Keratinocyte (primary cell): Measurements from ENCODE around the gene TACC2.

Source experiments
- CTCF ChIP-seq, 3 experiments: IDR thresholded peaks in 1 of 3; conservative IDR thresholded peaks in 1 of 3; optimal IDR thresholded peaks in 1 of 3; 2 replicates in 2 of 3; 3 replicates in 1 of 3; pipeline versions ENCODE3 to v1.5.1; 2011; ENCODE audit warnings: low read length in 3 of 3, mild to moderate bottlenecking in 3 of 3, moderate library complexity in 2 of 3, control low read depth in 1 of 3, inconsistent platforms in 1 of 3; ENCODE audit not compliant: insufficient read depth in 2 of 3; ENCODE audit errors: extremely low read depth in 1 of 3
- EZH2 ChIP-seq: IDR thresholded peaks from one replicate; pipeline ENCODE4 v1.6.1; 2012; ENCODE audit warnings: inconsistent platforms, mild to moderate bottlenecking, low read length, moderate library complexity

GRCh38 chr10:122295451-122295809 lies 306.5 kb downstream of the TACC2 start:
- TF ChIP-seq CTCF (optimal IDR thresholded peaks at IDR 0.05 in 1 of 3, IDR thresholded peaks at IDR 0.05 in 1 of 3, conservative IDR thresholded peaks at IDR 0.05 in 1 of 3; ENCODE audit: extremely low read depth in 1 of 3, insufficient read depth in 2 of 3, low read length in 3 of 3) (no peak), EZH2 (no peak)
